Measurements from ENCODE around the gene TRAPPC12.
"Not testable (repeated sequence)": the region's sequence is repeated elsewhere in the genome, so short reads cannot be mapped to it uniquely, and the experiment has no call there.

Gene TRAPPC12

DNA sequence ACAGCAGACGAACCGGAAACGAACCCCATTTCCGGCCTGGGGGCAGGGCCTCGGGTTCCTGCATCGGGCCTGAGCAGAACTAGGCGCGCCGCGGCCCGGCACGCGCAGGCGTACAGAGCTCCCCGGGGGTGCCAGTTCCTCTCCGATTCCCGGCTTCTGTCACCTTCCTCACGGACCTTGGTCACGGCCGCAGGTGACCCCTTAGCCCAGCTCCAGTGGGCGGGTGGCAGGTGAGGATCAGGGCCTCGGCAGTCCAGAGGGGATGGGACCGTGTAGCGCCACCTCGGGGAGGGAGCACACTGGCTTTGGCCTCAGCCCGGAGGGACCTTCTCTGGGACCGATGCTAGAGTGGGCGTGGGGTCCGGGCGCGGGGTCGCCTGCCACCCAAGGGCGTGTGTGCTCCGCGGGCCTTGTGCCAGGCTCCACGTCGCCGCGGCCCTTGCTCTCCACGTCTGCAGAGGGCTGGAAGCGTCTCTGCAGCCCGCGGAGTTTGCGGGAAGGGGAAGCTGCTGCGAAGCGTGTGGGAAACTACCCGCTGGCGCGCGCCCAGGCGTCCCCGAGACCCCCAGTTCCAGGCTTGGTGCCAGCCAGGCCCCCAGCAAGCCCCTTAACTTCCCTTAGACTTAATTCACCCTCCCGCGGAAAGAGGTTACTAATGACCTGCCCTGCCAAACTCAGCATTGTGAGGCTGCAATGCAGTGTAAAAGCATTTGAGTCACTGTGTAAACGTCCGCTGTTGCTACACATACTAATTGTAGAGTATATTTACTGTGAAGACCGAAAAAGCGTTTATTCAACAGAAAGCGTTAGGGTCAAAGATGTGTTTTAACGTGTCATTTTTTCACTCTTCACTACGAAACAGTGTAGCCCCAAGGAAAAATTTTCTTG, at the start of gene TRAPPC12:
TSS of gene TRAPPC12 (plus strand) at position 48 of the 888 bp plus-strand sequence. CDS start 7,930 bp downstream, outside the sequence.
- peak; percentile 75 for DNase-seq

DNA sequence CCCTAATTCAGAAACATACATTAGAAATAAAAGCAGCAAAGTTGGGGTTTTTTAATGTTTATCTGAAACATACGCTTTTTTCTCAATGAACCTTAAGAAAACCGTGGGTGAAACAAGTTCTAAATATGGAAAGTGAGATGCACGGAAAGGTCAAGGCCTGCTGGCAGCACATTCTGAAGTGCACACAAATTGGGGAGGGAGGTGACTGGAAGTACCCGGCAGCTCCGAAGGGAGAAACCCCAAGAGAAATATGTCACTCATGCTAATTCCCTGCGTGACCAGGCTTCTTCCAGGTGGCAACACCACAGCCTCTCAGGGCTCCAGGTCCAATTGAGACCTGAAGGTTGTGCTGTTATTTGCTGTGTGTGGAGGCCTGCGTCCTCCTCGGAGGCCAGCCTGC, 47.4 kb upstream of the TRAPPC12 start:
- no peak for DNase-seq

DNA sequence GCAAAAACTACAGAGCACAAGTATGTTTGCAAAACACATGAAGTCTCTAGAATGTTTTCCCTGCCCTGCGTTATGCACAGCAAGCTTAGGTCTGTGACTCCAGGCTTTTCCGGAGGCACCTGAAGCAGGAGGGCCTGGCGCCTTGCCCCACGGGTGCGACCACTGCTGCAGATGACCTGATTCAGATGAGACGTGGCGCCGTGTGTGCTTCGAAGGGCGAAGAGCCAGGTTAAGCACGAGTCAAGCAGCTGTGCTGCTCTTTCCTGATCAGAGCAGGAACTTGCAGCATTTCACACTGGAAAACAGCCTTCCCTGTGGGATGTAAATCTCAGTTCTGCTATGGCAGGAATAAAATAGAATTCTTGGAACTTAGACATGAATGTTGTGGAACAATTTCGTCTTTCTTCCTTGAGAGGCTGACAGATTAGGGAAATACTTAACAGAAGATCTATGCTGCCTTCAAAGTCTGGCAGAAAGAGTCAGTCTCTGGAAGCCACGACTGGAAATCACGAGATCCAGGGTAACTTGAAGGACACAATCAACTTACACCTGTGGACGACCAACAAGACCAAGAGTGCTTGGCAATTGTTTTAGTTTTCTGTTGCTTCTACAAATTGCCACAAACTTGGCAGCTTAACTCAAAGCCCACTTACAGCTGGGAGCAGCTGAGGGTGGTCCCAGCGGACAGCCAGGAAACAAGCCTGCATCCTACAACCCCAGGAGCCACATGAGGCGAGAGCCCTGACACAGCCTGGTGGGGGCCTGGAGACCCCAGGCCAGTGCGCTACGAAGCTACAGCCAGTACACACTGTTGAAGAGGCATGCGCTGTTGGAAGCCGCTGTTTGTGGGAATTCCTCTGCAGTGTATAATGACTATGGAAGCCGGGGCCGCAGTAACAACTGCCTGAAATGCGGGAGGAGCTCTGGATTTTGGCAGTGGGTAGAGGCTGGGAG, 44.8 kb upstream of the TRAPPC12 start:
- no peak for DNase-seq

DNA sequence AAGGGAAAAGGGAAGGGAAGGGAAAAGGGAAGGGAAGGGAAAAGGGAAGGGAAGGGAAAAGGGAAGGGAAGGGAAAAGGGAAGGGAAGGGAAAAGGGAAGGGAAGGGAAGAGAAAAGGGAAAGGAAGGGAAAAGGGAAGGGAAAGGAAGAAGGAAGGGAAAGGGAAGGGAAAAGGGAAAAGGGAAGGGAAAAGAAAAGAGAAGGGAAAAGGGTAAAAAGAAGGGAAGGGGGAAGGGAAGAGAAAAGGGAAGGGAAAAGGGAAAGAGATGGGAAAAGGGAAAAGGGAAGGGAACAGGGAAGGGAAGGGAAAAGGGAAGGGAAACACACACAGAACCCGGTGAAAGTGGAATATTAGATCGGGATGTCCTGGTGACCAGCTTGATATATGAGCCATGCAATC, 42.6 kb upstream of the TRAPPC12 start:
- DNase-seq: no peak

DNA sequence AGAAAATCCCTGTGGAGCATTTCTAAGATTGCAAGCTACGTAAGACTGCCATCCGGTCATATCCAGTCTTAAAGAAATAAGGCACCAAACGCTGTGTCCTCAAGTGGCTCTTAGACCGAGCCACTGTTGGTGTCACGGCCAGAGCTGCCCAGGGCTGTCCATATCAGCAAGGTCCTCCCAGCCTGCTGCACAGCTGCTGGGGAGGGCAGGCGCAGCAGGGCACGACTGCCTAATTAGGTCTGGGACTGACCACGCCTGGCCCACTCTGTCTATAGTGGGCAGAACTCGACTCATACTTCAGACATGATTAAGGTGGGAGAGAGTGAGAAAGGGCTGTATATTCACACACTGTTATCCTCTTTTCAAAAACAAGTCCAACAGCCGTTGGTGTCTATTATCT, 41.2 kb upstream of the TRAPPC12 start:
- no peak for DNase-seq

DNA sequence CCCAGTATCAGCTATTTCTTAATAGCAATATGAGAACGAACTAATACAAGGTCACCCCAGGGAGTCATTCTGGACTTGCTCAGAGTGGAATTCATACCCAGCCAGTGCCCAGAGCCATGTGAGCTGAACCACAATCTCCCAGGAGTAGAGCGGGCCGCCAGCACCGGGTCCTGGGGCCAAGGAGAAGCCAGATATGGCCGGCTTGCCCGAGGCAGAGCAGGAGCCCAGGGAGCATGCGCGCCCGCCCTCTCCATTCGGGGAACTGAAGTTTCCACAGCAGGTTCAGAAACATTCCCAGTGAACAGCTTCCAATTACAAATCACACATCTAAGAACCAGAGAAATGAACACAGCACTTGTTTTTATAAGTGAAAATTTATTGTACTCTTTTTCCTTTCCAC, 39.4 kb upstream of the TRAPPC12 start:
- DNase-seq: no peak

DNA sequence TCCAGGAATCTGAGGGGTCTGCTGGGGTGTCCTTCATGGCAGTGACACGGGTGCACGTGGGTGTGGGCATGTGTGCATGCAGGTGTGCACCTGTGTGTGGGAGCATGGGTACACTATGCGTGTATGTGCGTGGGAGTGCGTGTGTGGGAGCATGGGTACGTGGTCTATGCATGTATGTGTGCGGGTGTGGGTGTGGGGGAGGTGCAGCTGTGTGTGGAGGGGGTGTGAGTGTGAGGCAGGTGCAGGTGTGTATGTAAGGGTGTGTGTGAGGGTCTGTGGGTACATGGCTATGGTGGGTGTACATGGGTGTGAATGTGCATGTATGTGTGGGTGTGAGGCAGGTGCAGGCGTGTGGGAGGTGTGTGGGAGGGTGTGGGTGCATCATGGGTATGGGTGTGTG, 38.2 kb upstream of the TRAPPC12 start:
- DNase-seq: no peak

DNA sequence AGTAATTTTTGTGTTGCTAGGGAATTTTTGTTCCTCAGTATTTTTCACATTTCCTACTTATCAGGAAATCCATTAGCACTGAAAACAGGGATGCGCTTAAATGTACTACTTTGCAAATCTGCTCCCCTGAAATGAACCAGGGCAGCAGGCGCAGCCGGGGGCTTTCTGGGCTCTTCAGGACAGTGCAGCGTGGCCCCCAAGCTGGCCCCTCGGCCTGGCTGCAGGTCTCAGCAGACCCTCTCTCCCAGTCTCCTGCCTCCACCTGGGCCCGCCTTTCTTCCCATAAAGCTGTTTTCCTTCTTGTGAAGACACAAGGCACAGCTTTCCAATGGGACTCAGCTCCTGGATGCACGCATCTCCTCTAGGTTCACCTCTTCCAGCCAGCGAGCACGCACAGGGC, 37.2 kb upstream of the TRAPPC12 start:
- DNase-seq: no peak

DNA sequence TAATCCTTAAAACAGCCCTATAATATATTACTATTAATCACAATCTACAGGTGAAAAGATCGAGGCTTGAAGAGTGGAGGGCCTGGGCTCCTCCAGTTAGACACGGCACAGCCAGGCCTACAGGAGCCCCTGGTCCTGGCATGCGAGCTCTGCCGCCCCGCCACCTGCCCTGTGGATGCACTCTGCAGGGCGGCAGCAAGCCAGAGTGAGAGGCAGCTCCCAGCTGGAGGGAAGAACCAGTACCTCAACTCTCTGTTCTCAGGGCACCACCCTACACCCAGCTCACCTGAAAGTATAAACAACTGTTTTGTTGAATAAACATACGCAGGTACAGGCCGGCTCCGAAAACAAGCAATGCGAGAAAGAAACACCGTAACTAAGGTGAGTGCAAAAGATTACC, 36.5 kb upstream of the TRAPPC12 start:
- no peak for DNase-seq

DNA sequence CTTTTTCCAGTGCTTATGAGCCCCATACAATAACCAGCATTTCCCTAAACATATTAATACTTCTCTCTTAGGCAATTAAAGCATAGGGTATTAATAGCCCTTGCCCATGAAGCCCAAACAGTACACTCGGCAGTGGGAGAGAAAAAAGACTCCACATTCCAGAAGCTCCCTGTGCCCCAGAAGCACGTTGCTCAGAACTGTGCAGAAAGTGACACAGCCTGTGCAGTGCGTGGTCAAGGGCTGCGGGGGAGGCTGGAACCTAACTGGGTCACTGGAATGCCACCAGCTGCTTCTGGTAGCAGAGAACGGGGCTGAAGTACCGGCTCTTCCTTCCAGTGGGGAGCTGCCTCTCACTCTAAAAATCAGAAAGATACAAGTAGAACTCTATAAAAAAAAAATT, 34.6 kb upstream of the TRAPPC12 start:
- no peak for DNase-seq

DNA sequence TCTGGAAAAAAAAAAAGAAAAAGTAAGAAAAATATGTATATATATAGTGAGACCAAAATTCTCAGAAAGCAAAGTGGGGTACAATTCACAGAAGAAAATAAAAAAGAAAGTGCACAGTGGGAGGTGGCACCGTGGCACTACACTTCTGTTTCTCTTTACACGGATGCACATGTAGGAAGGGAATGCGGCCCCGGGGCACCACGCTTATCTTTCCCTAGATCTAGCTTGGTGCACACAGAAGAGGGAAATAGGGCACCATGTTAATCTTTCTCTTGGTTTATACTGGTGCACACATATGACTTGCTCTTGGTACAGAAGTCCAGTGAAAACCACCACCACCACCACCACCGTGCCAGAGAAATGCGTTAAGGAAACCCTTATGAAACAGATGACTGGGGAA, 33.9 kb upstream of the TRAPPC12 start:
- no peak for DNase-seq

DNA sequence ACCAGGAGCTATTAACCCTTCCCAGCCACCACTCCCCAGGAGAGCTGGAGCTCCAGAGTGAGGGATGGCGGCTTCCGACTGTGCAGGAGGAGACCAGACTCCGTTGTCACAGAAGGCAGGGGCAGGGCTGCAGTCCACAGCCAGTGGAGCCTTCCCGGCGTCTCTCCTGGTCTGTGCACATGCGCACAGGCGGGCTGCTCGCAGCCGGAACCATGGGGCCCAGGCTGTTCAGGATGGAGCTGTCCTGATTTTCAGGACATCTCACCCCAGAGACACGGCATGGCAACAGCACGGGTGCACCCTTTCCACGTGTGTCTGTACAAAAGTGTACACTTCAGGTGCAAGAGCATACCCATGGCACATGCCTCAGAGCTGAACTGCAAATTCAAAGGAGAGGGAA, 30.7 kb upstream of the TRAPPC12 start:
- no peak for DNase-seq

DNA sequence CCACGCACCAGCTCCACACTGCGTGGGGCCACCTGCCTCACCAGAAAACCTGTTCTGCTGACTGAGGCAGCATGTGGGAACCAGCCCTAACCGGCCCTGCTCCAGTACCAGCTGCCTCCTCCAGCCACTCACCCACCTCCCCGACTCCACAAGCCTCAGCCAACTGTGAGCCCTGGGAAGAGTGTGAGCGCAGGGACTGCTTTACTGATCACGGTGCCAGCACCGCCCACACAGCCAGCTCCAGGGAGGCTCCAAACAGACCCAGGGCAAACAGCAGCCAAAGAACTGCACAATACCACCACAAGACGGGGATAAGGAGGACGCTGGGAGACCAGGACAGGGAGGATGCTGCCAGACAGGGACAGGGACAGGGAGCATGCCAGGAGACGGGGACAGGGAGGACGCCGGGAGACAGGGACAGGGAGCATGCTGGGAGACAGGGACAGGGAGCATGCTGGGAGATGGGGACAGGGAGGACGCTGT, 30.2 kb upstream of the TRAPPC12 start:
- no peak for DNase-seq

DNA sequence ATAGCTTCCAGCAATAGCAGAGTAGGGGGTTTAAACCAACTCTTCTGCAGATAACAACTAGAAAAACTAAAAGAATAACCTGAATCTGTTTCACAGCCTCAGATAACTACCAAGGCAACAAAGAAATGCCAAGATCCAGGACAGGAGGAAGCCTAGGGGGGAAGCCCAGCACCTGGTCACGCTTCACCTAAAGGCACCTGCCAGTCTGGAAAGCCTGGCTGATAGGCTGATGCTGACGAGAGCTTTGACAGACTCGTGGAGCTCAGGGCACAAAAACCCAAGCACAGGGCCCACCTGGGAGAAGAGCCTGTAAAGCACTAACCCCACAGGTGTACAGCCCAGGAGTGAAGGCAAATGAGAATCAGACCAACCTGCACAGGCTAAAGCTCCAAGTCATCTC, 24.5 kb upstream of the TRAPPC12 start:
- DNase-seq: no peak

DNA sequence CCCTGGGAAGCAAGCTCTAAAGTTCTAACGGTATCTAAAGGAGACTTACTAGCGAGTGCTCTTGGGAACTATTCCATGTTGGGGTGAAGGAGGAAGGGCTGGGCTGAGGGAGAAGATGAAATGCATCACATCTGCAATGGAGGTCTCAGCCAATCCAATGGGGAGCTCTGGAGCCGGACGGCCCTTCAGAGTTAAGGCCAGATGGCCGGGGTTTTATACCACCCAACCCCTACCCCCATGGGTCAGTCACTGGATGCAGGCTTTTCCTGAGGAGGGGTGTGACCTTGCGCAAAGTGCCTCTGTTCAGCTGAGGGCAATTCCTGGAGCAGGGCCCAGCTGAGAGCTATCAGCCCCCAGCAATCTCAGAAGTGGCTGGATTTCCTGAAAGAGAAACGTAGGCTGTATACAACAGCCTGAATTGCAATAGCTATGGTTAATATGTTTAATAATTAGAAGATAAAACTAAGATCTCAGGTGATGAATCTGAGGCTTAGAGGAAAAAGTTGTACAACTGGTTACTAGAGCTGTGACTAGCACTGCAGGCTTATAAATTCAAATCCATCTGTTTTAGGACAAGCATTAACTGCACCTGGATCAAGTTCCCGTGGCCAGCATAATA, 23.4 kb upstream of the TRAPPC12 start:
- DNase-seq: no peak

DNA sequence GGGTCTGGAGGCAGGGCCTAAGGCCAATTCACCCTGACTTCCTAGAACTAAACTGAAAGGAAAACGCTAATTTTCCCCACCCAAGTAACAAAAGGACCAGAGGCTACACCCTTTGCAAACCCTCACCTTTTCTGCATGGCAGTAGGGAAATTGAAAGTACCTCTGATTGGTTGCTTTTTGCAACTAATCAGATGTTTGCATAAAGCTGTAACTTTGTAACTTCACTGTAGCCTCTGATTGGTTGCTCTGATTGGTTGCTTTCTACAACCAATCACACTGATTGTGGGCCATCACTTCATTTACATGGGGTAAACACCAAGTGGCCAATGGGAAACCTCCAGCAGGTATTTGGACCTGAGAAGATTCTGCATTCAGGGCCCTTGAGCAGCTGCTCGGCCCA, 22.7 kb upstream of the TRAPPC12 start:
- no peak for DNase-seq

DNA sequence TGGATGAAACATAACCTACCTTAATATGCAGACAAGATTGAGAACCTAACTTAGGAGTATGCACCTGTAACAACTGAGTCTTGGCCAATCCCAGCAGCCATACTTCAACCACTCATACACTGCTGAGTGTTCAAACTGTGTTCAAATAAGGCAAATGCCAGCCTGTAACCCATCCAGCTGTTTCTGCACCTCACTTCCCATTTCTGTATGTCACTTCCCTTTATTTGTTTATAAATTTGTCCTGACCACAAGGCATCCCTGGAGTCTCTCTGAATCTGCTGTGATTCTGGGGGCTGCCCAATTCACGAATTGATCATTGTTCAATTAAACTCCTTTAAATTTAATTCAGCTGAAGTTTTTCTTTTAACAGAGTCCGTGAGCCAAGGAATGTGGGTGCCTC, 22.0 kb upstream of the TRAPPC12 start:
- not testable (repeated sequence) for DNase-seq

DNA sequence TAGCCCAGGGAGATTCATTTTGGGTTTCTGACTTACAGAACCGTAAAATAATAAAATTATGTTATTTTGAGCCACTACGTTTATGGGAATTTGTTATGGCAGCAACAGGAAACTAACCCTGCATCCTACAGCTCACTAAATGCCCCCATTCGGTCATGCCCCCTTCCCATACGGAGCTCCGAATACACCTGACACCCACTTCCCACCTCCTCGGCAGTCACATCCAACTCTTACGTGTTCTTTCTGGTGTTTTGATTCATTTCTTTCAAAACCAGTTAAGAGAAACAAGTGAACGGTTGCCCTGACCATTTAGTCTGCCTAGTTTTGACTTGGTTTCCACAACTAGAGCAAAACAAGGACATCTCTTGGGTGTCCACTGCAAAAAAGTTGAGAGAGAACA, 21.6 kb upstream of the TRAPPC12 start:
- DNase-seq: no peak

DNA sequence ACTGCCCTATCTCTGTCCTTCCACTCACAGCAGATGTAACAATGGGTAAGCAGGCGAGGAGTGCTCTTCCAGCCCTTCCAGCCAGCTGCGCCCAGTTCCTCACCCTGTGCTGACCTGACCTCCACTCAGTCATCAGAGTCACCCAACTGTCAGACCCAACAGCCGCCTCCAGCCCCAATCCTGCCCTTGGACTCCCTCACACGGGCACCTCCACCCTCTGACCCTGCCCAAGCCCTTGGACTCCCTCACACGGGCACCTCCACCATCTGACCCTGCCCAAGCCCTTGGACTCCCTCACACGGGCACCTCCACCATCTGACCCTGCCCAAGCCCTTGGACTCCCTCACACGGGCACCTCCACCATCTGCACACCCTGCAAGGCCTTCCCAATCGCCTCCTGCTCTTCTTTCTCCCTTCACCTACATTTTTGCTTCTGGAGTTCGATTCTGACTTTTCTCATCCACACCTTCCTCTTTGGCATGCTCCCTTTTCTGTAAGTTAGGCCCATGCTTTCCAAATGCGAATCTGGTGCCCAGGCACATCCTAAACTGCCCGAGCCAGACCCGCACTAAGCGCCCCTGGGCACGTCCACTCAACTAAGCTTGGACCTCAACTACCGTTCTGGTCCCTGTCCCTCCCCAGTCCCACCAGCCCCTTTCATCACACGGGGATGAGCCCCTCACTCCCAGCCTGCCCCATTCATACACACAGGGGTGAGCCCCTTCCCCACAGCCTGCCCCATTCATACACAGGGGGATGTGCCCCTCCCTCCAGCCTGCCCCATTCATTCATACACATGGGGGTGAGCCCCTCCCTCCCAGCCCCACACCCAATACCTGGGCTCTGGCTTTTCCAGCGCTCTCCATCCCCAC, 17.7 kb upstream of the TRAPPC12 start:
- no peak for DNase-seq

DNA sequence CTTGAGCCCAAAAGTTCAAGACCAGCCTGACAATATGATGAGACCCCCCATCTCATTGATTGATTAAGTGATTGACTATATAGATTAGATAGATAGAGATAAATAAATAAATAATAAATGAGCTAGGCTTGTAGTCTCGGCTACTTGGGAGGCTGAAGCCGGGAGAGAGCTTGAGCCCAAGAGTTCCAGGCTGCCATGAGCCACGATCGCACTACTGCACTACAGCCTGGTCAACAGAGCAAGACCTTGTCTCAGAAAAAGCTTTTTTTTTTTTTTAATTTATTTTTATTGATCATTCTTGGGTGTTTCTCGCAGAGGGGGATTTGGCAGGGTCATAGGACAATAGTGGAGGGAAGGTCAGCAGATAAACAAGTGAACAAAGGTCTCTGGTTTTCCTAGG, 14.3 kb upstream of the TRAPPC12 start:
- no peak for DNase-seq

DNA sequence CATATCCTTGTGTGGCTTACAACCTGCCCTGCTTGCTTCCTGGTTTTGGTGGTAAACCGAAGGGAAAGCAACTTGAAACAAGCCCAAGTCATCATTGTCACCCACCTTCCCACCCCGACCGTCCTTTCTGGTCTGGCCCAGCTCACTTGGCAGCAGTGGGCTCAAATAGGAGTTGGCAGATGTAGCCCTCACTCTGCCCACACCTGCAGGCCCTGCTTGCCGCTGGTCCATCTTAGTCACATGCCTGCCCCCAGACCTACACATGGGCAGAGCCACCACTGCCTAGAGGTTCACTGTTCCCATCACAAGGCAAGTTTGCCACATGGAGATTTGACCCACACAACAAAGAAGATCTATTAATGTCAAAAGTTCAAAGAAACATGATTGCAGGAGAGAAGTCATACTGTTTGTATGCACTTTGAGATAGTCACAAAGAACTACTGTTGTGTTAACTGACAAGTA, 11.2 kb upstream of the TRAPPC12 start:
- no peak for DNase-seq

Measured in DMS 273 treated with DMSO at 0.1 percent for 48 hours (cell line).